GM19452 (cell line): ENCODE results near the gene PNPT1.

ENCODE experiments used
- ATAC-seq: cut with Tn5 transposase; IDR thresholded peaks from one replicate; pipeline ENCODE4 v1.9.1; 2021; ENCODE audit not compliant: unreplicated experiment

The PNPT1 gene

GRCh38 chr2:55672630-55673029 is 21.0 kb downstream of the PNPT1 start:
- ATAC-seq: no peak

- no peak for ATAC-seq
Observed at GRCh38 chr2:55668956-55669355, 24.7 kb downstream of the PNPT1 start.

- ATAC-seq: no peak
Observed at GRCh38 chr2:55653255-55653654, 40.4 kb downstream of the PNPT1 start.

DNA sequence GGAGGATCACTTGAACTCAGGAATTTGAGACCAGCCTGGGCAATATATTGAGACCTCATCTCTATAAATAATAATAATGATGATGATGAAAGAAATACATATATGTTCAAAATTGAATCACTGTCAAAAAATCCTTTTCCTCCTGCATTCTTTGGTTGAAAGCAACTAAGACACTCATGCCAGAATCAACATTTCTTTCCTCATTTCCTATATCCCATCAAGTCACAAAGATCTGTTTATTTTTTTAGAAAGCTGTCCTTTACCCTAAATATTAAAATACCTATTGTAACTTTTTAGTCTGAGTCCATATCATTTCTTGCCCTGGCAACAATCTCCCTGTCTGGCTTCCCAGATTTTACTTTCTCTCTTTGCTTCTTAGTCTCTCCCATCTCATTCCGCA is 44.4 kb downstream of the PNPT1 start:
- ATAC-seq: no peak

GRCh38 chr2:55636831-55637230 is 56.8 kb downstream of the PNPT1 start:
- ATAC-seq: no peak

DNA sequence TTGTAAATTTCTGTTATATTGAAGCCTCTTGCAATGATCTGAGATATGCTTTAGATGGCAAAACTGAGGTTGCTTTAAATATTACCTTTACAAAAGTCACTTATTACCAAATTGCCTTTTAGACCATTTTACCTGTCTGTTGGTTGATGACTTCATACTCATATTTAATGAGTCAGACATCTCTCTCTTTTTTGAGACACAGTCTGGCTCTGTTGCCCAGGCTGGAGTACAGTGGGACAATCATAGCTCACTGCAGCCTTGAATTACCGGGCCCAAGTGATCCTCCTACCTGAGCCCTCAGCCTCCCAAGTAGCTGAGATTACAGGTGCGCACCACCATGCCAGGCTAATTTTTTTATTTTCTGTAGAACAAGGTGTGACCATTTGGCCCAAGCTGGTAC is 64.7 kb downstream of the PNPT1 start:
- no peak for ATAC-seq

DNA sequence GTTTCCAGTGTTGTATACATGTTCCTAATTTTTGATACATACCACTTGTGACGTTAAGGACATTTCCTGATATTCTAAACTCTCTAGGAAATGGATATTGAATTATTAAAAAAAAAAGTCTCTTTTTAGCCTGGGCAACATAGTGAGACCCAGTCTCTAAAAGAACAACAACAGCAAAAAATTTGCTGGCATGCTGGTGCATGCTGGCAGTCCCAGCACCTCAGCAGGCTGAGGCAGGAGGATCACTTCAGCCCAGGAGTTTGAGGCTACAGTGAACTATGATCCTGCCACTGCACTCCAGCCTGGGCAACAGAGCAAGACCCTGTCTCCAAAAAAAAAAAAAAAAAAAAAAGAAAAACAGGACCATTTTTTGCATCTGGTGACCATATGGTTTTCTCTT is 65.7 kb downstream of the PNPT1 start:
- no peak for ATAC-seq

GRCh38 chr2:55621802-55622201 is 71.8 kb downstream of the PNPT1 start:
- no peak for ATAC-seq

DNA sequence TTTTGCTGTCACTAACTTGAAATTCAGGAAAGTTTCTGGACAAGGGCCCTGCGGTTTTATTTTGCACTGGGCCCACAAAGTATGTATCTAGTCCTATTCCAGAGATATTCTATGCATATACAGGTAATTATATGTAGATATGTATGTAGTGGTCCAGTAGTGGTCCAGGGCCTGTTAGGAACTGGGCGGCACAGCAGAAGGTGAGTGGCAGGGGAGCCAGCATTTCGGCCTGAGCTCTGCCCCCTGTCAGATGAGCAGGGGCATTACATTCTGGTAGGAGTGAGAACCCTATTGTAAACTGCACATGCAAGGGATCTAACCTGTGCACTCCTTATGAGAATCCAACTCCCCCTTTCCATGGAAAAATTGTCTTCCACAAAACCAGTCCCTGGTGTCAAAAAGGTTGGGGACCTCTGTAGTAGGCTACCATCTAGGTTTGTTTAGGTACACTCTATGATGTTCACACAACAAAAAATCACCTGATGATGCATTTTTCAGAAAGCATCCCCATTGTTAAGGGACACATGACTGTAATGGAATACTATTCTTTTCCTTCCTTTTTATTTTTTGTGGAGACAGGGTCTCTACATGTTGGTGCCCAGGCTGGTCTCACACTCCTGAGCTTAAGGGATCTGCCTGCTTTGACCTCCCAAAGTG is 73.4 kb downstream of the PNPT1 start:
- ATAC-seq: no peak

- ATAC-seq: peak; percentile 38
Observed at GRCh38 chr2:55618275-55619055, 75.2 kb downstream of the PNPT1 start.

GRCh38 chr2:55618025-55618274 is 75.7 kb downstream of the PNPT1 start:
- no peak for ATAC-seq

GRCh38 chr2:55617175-55618024 is 76.2 kb downstream of the PNPT1 start, which contains the start of gene PPP4R3B:
TSS of gene PPP4R3B (minus strand) at chr2:55617622. CDS start at chr2:55617285, 337 bp downstream.
- ATAC-seq: peak; percentile 81

DNA sequence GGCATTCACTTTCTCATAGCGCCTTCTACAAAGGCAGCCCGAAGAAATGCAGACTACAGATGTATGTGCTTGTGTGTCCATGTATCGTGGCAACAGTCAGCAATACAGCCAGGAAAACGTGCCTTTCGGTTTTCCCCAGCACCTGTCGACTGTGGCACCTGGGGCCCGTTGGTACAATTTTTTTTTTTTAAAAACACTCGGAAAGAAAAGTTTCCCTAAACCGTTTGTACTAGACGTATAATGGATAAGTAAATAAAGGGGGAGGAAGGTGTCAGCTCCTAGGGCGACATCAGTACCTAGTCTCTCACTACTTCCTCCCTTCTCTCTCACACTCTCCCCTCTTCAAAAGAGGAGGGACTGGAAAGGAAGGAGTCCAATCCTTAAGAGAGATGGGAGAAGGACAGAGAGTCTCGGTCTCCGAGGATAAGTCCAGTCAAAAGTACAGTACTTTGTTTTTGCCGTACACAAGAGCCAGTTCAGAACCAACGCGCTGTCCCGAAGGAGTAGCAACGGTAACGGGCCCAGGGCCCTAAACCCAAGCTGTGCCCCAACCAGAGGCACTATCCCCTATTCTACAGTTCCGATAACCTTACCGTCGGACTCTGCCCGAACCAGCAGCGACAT is 77.0 kb downstream of the PNPT1 start:
- ATAC-seq: peak; percentile 16

DNA sequence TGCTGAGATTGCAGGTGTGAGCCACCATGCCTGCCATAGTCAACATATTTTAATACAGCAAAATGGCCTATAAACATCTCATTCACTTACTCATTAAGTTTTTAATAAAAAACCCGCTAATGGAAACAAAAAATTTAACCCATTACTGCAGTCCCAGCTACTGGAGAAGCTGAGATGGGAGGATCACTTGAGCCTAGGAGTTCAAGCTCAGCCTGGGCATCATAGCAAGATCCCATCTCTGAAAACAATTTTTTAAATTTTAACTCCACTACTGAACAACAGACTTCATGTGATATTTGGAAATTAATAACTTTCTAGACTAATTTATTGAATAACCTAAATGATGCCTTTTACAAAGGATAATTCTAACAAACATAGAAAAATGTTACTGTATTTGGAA is 81.6 kb downstream of the PNPT1 start:
- ATAC-seq: no peak

DNA sequence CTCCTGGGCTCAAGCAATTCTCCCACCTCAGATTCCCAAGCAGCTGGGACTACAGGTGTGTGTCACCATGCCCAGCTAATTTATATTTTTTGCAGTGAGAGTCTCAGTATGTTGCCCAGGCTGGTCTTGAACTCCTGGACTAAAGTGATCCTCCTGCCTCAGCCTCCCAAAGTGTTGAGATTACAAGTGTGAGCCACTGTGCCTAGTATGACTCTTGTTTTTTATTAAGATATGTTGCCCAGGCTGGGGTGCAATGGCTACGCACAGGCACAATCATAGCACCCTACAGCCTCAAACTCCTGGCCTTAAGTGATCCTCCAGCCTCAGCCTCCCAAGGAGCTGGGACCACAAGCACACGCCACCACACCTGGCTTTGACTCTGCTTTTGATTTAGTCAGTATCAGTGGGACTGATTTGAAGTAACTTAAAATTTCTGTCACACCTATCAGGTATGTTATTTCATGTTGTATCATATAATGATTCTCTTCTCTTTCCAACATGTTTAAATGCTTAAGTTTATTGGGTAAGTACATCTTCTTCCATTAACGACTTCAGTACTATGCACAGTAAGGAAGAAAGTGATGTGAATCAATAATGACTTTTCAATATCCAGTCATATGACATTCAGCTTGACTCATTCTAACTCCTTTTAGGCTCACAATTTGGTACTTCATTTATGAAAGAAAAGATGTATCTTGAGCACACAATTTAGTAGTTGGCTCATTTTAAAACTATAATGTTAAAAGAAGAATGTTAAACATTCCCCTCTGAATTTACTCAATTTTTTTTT is 82.5 kb downstream of the PNPT1 start:
- ATAC-seq: no peak

GRCh38 chr2:55609938-55610578 is 83.6 kb downstream of the PNPT1 start:
- no peak for ATAC-seq

DNA sequence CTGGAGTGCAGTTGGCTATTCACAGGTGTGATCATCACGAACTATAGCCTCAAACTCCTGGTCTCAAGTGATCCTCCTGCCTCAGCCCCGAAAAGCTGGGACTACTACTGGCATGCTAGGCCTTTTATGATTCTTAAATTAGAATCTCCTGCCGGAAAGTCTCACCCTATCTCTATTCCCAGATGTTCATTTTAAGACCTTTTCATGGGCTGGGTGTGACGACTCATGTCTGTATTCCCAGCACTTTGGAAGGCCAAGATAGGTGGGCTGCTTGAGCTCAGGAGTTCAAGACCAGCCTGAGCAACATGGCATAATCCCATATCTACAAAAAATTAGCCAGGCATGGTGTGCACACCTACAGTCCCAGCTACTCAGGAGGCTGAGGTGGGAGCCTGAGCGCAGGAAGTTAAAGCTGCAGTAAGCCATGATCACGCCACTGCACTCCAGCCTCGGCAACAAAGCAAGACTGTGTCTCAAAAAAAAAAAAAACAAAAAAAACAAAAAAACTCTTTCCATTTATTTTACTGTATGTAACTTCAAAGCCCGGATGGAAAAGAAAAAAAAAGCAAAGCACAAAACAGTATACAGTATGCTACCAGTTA is 84.3 kb downstream of the PNPT1 start:
- no peak for ATAC-seq

GRCh38 chr2:55607717-55608116 is 85.9 kb downstream of the PNPT1 start:
- no peak for ATAC-seq

DNA sequence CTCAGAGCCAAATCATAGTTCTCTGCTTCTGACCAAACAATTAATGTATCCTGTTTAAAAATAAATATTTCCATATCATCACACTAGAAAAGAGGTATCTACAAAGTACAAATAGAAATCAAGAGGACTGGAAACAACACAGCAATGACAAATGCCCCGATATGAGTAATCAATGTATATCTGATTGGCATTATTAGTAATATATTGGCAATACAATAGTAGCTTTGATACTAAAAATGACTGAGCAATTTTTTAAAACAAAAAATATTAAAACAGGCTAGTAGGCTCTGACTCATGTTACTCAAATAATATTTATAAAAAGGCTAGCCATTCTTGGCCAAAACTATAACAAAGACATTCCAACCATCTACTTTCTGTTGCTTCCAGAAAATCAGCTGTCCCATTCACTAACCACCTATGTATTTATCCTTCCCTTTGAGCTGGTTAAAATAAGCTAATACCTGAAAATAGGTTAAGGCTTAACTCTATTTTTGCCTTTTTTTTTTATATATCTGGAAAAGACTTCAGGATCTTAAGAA is 89.5 kb downstream of the PNPT1 start:
- ATAC-seq: no peak

GRCh38 chr2:55601849-55602248 is 91.8 kb downstream of the PNPT1 start:
- no peak for ATAC-seq
